MCF 10A (cell line): Measurements from ENCODE around the gene LEMD2. TPM values are rescaled to one million over a fixed set of nuclear protein-coding genes. Genes with fewer than 3 reads are reported as not detected.

ENCODE experiments used
- BruUV-seq: library from RNA; stranded (reverse); fragments of 400-500 nt; replicated peaks from 2 replicates; lab custom pipeline; 2021; lab: Mats Ljungman, UMichigan
- CTCF ChIA-PET: fragments of 300-600 bp; sonication (Branson Sonifier 250); formaldehyde crosslinking; extraction: SDS; loops from one replicate; lab custom pipeline; 2021; ENCODE audit warnings: antibody characterized with exemption, inconsistent platforms; lab: Yijun Ruan, JAX
- POLR2A ChIA-PET: fragments of 300-600, 350-650 bp; sonication (Branson Sonifier 250); formaldehyde crosslinking; extraction: SDS; loops from one replicate; lab custom pipeline; 2020; ENCODE audit warnings: antibody characterized with exemption, inconsistent platforms; lab: Yijun Ruan, JAX
- DNase-seq: peaks from one replicate; pipeline ENCODE4 v3.0.0-alpha.2; 2018; ENCODE audit not compliant: unreplicated experiment
- H3K27ac Mint-ChIP-seq: one replicate; pipeline ENCODE4 v1.8.0; 2022; ENCODE audit warnings: mild to moderate bottlenecking, low read depth, mixed read lengths; ENCODE audit not compliant: unreplicated experiment
- H3K27me3 Mint-ChIP-seq: one replicate; pipeline ENCODE4 v1.8.0; 2022; ENCODE audit warnings: mixed read lengths; ENCODE audit not compliant: insufficient read depth, unreplicated experiment
- H3K36me3 Mint-ChIP-seq: one replicate; pipeline ENCODE4 v1.8.0; 2022; ENCODE audit warnings: mild to moderate bottlenecking, moderate library complexity, mixed read lengths; ENCODE audit not compliant: insufficient read depth, unreplicated experiment
- H3K4me1 Mint-ChIP-seq: one replicate; pipeline ENCODE4 v1.8.0; 2022; ENCODE audit warnings: mixed read lengths; ENCODE audit not compliant: insufficient read depth, unreplicated experiment
- H3K4me3 Mint-ChIP-seq: one replicate; pipeline ENCODE4 v1.8.0; 2022; ENCODE audit warnings: mild to moderate bottlenecking, moderate library complexity, mixed read lengths; ENCODE audit not compliant: unreplicated experiment
- H3K9me3 Mint-ChIP-seq: one replicate; pipeline ENCODE4 v1.8.0; 2022; ENCODE audit warnings: mixed read lengths; ENCODE audit not compliant: unreplicated experiment
- CTCF ChIP-seq: fragments of 200-600 bp; IDR thresholded peaks from one replicate; pipeline ENCODE4 v1.8.0; 2022; ENCODE audit warnings: antibody characterized with exemption, mild to moderate bottlenecking; ENCODE audit not compliant: unreplicated experiment
- intact Hi-C: fragments of 100-400 bp; cut with micrococcal nuclease; formaldehyde crosslinking; loops from 2 replicates; pipeline ENCODE4 v1.14.1; 2022
- total RNA-seq: library from RNA; stranded (reverse); gene quantifications from 2 replicates; pipeline ENCODE4 v1.2.3, GENCODE V29; 2022

The LEMD2 gene
- total RNA-seq, 1 experiment from 2014 or later = 70.5 TPM

GRCh38 chr6:33722103-33722623 lies 66.8 kb downstream of the LEMD2 start:
- no peak for DNase-seq
- no TSS peak for BruUV-seq
- intact Hi-C loops = no loop called here
- Mint-ChIP-seq H3K27ac (no peak overlapping the region), H3K4me1 (peaks cover 1% of the 10 kb centered on the region), H3K9me3 (no peaks in the 10 kb centered on the region), H3K36me3 (no peaks in the 10 kb centered on the region), H3K27me3 (peaks cover 25% of the 10 kb centered on the region), H3K4me3 (no peak overlapping the region)
- ChIA-PET CTCF (interaction anchor here (0.9 to 2.4 kb wide), 5 partner anchors 9 to 39 kb away, joined by 3 to 10 read pairs (median 8); partner anchors contain the start of gene UQCC2), POLR2A (no interaction called here)
- TF ChIP-seq CTCF = no peak

GRCh38 chr6:33721508-33721907 lies 67.4 kb downstream of the LEMD2 start:
- DNase-seq = no peak
- ChIA-PET CTCF (interaction anchor here (0.6 to 2.4 kb wide), 6 partner anchors 8 to 40 kb away, joined by 3 to 10 read pairs (median 6); partner anchors contain the start of gene UQCC2), POLR2A (no interaction called here)
- Mint-ChIP-seq H3K27ac (no peak overlapping the region), H3K4me1 (peaks cover 8% of the 10 kb centered on the region), H3K9me3 (no peaks in the 10 kb centered on the region), H3K4me3 (no peak overlapping the region), H3K27me3 (peaks cover 25% of the 10 kb centered on the region), H3K36me3 (no peaks in the 10 kb centered on the region)
- intact Hi-C loops = no loop called here
- TF ChIP-seq CTCF = no peak
- BruUV-seq = no TSS peak

Other genes with a start within 250 kb of the LEMD2 start
- gene BAK1, start 208.9 kb downstream of the LEMD2 start, total RNA-seq = 45.8 and 57.7 TPM in 2 replicates
- 86.9 and 109 TPM in 2 replicates for gene ITPR3, start 167.8 kb downstream of the LEMD2 start, total RNA-seq
- 122 and 147 TPM in 2 replicates for gene UQCC2, start 77.4 kb downstream of the LEMD2 start, total RNA-seq
- 0.25 and 1.7 TPM in 2 replicates for gene IP6K3, start 42.2 kb downstream of the LEMD2 start, total RNA-seq
- gene MLN, start 14.9 kb upstream of the LEMD2 start, total RNA-seq = not detected in 2 replicates